PC-9 (cell line): Measurements from ENCODE around the gene IL17D. TPM values are rescaled to one million over a fixed set of nuclear protein-coding genes. Genes with fewer than 3 reads are reported as not detected.

Source experiments
- BruUV-seq: library from RNA; stranded (reverse); fragments of 400-500 nt; replicated peaks from 2 replicates; lab custom pipeline; 2021; lab: Mats Ljungman, UMichigan
- CTCF ChIA-PET: fragments of 300-600 bp; sonication (Branson Sonifier 250); formaldehyde crosslinking; loops from one replicate; lab custom pipeline; 2022; ENCODE audit warnings: antibody characterized with exemption; lab: Charles Lee
- POLR2A ChIA-PET: fragments of 300-600 bp; sonication (Branson Sonifier 250); formaldehyde crosslinking; loops from one replicate; lab custom pipeline; 2022; ENCODE audit warnings: antibody characterized with exemption; ENCODE audit not compliant: unreplicated experiment; lab: Charles Lee
- DNase-seq, 2 experiments: peaks; one replicate each; pipeline versions ENCODE4 v3.0.0 to v3.0.0-alpha.2; 2015 to 2022; ENCODE audit warnings: mixed read lengths in 1 of 2
- H2AFZ ChIP-seq: fragments of 200-600 bp; sonication (generic); 2 replicates; pipeline ENCODE4 v1.8.1; 2017; ENCODE audit warnings: antibody characterized with exemption
- H3F3A ChIP-seq: fragments of 200-600 bp; sonication (generic); 2 replicates; pipeline ENCODE4 v1.8.1; 2017; ENCODE audit warnings: antibody characterized with exemption, mild to moderate bottlenecking, low read depth; ENCODE audit not compliant: insufficient read depth
- H3K27ac ChIP-seq: fragments of 200-600 bp; sonication (generic); 2 replicates; pipeline ENCODE4 v1.6.1; 2016; ENCODE audit warnings: mixed run types
- H3K27me3 ChIP-seq: fragments of 200-600 bp; sonication (generic); 2 replicates; pipeline ENCODE4 v1.6.1; 2016; ENCODE audit warnings: low read depth, mixed run types; ENCODE audit not compliant: insufficient read depth
- H3K36me3 ChIP-seq: fragments of 200-600 bp; sonication (generic); 2 replicates; pipeline ENCODE4 v1.6.1; 2016; ENCODE audit warnings: low read depth, mixed run types
- H3K4me1 ChIP-seq: fragments of 200-600 bp; sonication (generic); replicated peaks from 2 replicates; pipeline ENCODE4 v1.6.1; 2016; ENCODE audit warnings: mixed run types; ENCODE audit not compliant: insufficient read depth
- H3K4me2 ChIP-seq: fragments of 200-600 bp; sonication (generic); 2 replicates; pipeline ENCODE4 v1.6.1; 2017; ENCODE audit warnings: mixed run types
- H3K4me3 ChIP-seq: fragments of 200-600 bp; sonication (generic); 2 replicates; pipeline ENCODE4 v1.6.1; 2016; ENCODE audit warnings: mixed run types
- H3K79me2 ChIP-seq: fragments of 200-600 bp; sonication (generic); 2 replicates; pipeline ENCODE4 v1.6.1; 2017; ENCODE audit warnings: low read depth, mixed run types
- H3K9me2 ChIP-seq: fragments of 200-600 bp; sonication (generic); 2 replicates; pipeline ENCODE4 v1.8.1; 2017; ENCODE audit warnings: mild to moderate bottlenecking; ENCODE audit not compliant: insufficient read depth
- H3K9me3 ChIP-seq: fragments of 200-600 bp; sonication (generic); 2 replicates; pipeline ENCODE4 v1.8.1; 2016; ENCODE audit warnings: low read depth; ENCODE audit not compliant: insufficient read depth
- H4K20me1 ChIP-seq: fragments of 200-600 bp; sonication (generic); 2 replicates; pipeline ENCODE4 v1.8.1; 2017; ENCODE audit not compliant: insufficient read depth
- EZH2 ChIP-seq: fragments of 200-600 bp; sonication (generic); IDR thresholded peaks from 2 replicates; pipeline ENCODE4 v1.8.0; 2017; ENCODE audit warnings: antibody characterized with exemption, low read depth
- intact Hi-C: fragments of 100-400 bp; cut with micrococcal nuclease; formaldehyde crosslinking; loops from one replicate; pipeline ENCODE4 v1.10.0; 2022; ENCODE audit not compliant: unreplicated experiment
- total RNA-seq: library from RNA; stranded (reverse); gene quantifications from 2 replicates; pipeline ENCODE4 v1.2.3, GENCODE V29; 2021
- TF ChIP-seq, protein P1 (sequence below): fragments of 200-600 bp; sonication (generic); conservative IDR thresholded peaks from 2 replicates; pipeline ENCODE4 v1.6.1; 2017; ENCODE audit warnings: mixed run types, antibody characterized with exemption, mild to moderate bottlenecking, moderate library complexity

IL17D gene
- total RNA-seq, 1 experiment from 2014 or later: 0.37 TPM

DNA sequence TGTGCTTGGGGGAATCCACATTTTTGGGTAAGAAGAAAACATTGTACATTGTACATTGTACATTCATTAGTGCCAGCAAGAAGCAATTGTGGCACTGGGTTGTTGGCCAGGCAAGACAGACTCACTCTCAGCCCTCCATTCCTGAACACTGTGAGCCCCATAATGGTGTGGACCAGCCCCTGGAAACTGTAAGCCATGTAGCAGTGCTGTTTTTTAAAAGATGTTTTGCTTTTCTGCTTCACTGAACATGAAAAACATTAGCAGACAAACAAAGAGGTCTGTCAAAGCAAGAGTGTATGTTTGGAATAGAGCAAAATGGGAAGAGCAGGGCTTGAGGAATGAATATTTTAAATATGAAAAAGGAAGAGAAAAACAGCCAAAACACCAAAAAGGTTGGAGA lies 39.1 kb upstream of the IL17D start:
- H3K4me2 ChIP-seq: no peak overlapping the region
- CTCF ChIA-PET: no interaction called here
- H4K20me1 ChIP-seq: no peaks in the 10 kb centered on the region
- no peak for DNase-seq
- no peak overlapping the region for H3K27ac ChIP-seq
- no peaks in the 10 kb centered on the region for H3K27me3 ChIP-seq
- no peak overlapping the region for H2AFZ ChIP-seq
- POLR2A ChIA-PET: no interaction called here
- H3K36me3 ChIP-seq: no peaks in the 10 kb centered on the region
- no peaks in the 10 kb centered on the region for H3F3A ChIP-seq
- no peak overlapping the region for H3K4me3 ChIP-seq
- H3K79me2 ChIP-seq: no peaks in the 10 kb centered on the region
- intact Hi-C loops: no loop called here
- no TSS peak for BruUV-seq
- TF ChIP-seq, protein P1, sequence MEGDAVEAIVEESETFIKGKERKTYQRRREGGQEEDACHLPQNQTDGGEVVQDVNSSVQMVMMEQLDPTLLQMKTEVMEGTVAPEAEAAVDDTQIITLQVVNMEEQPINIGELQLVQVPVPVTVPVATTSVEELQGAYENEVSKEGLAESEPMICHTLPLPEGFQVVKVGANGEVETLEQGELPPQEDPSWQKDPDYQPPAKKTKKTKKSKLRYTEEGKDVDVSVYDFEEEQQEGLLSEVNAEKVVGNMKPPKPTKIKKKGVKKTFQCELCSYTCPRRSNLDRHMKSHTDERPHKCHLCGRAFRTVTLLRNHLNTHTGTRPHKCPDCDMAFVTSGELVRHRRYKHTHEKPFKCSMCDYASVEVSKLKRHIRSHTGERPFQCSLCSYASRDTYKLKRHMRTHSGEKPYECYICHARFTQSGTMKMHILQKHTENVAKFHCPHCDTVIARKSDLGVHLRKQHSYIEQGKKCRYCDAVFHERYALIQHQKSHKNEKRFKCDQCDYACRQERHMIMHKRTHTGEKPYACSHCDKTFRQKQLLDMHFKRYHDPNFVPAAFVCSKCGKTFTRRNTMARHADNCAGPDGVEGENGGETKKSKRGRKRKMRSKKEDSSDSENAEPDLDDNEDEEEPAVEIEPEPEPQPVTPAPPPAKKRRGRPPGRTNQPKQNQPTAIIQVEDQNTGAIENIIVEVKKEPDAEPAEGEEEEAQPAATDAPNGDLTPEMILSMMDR: no peak
- no peak for TF ChIP-seq EZH2
- no peaks in the 10 kb centered on the region; the same call in 1 of the 2 replicates for H3K9me2 ChIP-seq
- H3K9me3 ChIP-seq: no peaks in the 10 kb centered on the region
- H3K4me1 ChIP-seq: no peaks in the 10 kb centered on the region

- Histone ChIP-seq H4K20me1 (no peaks in the 10 kb centered on the region), H3F3A (no peaks in the 10 kb centered on the region), H3K27me3 (no peaks in the 10 kb centered on the region), H3K36me3 (no peaks in the 10 kb centered on the region), H3K9me2 (no peaks in the 10 kb centered on the region; the same call in 1 of the 2 replicates), H2AFZ (no peak overlapping the region), H3K27ac (no peak overlapping the region), H3K4me1 (no peaks in the 10 kb centered on the region), H3K4me2 (no peak overlapping the region), H3K9me3 (no peaks in the 10 kb centered on the region), H3K4me3 (no peak overlapping the region), H3K79me2 (no peaks in the 10 kb centered on the region)
- POLR2A ChIA-PET: no interaction called here
- intact Hi-C loops: no loop called here
- no peak for DNase-seq
- TF ChIP-seq EZH2: no peak
- TF ChIP-seq, protein P1: no peak
- CTCF ChIA-PET: no interaction called here
- no TSS peak for BruUV-seq
These were observed 36.6 kb upstream of the IL17D start for GRCh38 chr13:20666948-20667347.

GRCh38 chr13:20667857-20668437 lies 35.6 kb upstream of the IL17D start:
- H2AFZ ChIP-seq: no peak overlapping the region
- CTCF ChIA-PET: no interaction called here
- no peak overlapping the region for H3K4me3 ChIP-seq

More at GRCh38 chr13:20667857-20668437, 35.6 kb upstream of the IL17D start:
- Histone ChIP-seq H3K27me3 (no peaks in the 10 kb centered on the region), H3K4me2 (no peak overlapping the region), H3K9me3 (no peaks in the 10 kb centered on the region), H3F3A (no peaks in the 10 kb centered on the region), H4K20me1 (no peaks in the 10 kb centered on the region), H3K9me2 (no peaks in the 10 kb centered on the region; the same call in 1 of the 2 replicates), H3K36me3 (no peaks in the 10 kb centered on the region), H3K4me1 (no peaks in the 10 kb centered on the region), H3K79me2 (no peaks in the 10 kb centered on the region), H3K27ac (no peak overlapping the region)
- no TSS peak for BruUV-seq
- POLR2A ChIA-PET: no interaction called here
- intact Hi-C loops: no loop called here
- no peak for DNase-seq
- TF ChIP-seq, protein P1: no peak
- TF ChIP-seq EZH2: no peak
